22Rv1 (cell line): ENCODE measurements around the gene PRKCB.

Source experiments
- H3K27ac ChIP-seq: fragments of 450-650 bp; 2 replicates; pipeline ENCODE4 v1.5.1; 2017
- CTCF ChIP-seq: fragments of 450-650 bp; IDR thresholded peaks from 2 replicates; pipeline ENCODE4 v1.5.1; 2017; ENCODE audit warnings: mild to moderate bottlenecking
- ZFX ChIP-seq: fragments of 450-650 bp; IDR thresholded peaks from 2 replicates; pipeline ENCODE4 v1.6.1; 2017; ENCODE audit warnings: antibody characterized with exemption, borderline replicate concordance

The PRKCB gene

GRCh38 chr16:24035127-24035842, 199.5 kb downstream of the PRKCB start:
- TF ChIP-seq CTCF (no peak), ZFX (no peak)
- no peak overlapping the region for H3K27ac ChIP-seq

GRCh38 chr16:24036038-24036543, 200.3 kb downstream of the PRKCB start:
- TF ChIP-seq ZFX (no peak), CTCF (no peak)
- H3K27ac ChIP-seq, result no peak overlapping the region

- TF ChIP-seq CTCF (peak; percentile 70), ZFX (no peak)
- no peak overlapping the region for H3K27ac ChIP-seq
Observed at GRCh38 chr16:24036614-24037013, 200.8 kb downstream of the PRKCB start.

- TF ChIP-seq CTCF (no peak), ZFX (no peak)
- no peak overlapping the region for H3K27ac ChIP-seq
Observed at GRCh38 chr16:24037335-24037734, 201.6 kb downstream of the PRKCB start.

GRCh38 chr16:24041834-24042631, 206.2 kb downstream of the PRKCB start:
- TF ChIP-seq CTCF (peak; percentile 88), ZFX (no peak)
- H3K27ac ChIP-seq, result no peak overlapping the region

GRCh38 chr16:24044467-24044866, 208.7 kb downstream of the PRKCB start:
- H3K27ac ChIP-seq, result no peak overlapping the region
- TF ChIP-seq CTCF, result no peak
- TF ChIP-seq ZFX, result no peak

- TF ChIP-seq ZFX (no peak), CTCF (peak; percentile 35)
- no peak overlapping the region for H3K27ac ChIP-seq
Observed at GRCh38 chr16:24045641-24046040, 209.9 kb downstream of the PRKCB start.
